SK-N-SH (cell line): Measurements from ENCODE around the gene NEMP2. TPM values are rescaled to one million over a fixed set of nuclear protein-coding genes. Genes with fewer than 3 reads are reported as not detected.
A peak's percentile ranks its signal among the peaks of the same experiment; 100 is the strongest.

Experiments used
- CTCF ChIA-PET: fragments of 300-600, 350-600 bp; formaldehyde crosslinking; extraction: SDS; loops from one replicate; lab custom pipeline; 2021; lab: Yijun Ruan, JAX
- POLR2A ChIA-PET: fragments of 350-600 bp; sonication (Branson Sonifier 250); formaldehyde crosslinking; extraction: SDS; loops from one replicate; lab custom pipeline; 2020; ENCODE audit warnings: antibody characterized with exemption, inconsistent platforms; lab: Yijun Ruan, JAX
- DNase-seq: peaks from one replicate; pipeline ENCODE4 v3.0.0; 2012
- H2AFZ ChIP-seq: fragments of 200-600 bp; sonication (generic); 2 replicates; pipeline ENCODE4 v1.8.1; 2016; ENCODE audit warnings: antibody characterized with exemption, mild to moderate bottlenecking, low read depth
- H3F3A ChIP-seq: fragments of 200-600 bp; sonication (generic); replicated peaks from 2 replicates; pipeline ENCODE3; 2016; ENCODE audit warnings: antibody characterized with exemption, mild to moderate bottlenecking; ENCODE audit not compliant: insufficient read depth
- H3K27ac ChIP-seq, 2 experiments: fragments of 200-500 bp in 1 of 2; fragments of 200-600 bp in 1 of 2; sonication (Bioruptor generic) in 1 of 2; sonication (generic), shearing (Covaris generic) in 1 of 2; 2 replicates each; pipeline versions ENCODE4 v1.5.1 to v1.6.1; 2014 to 2016; ENCODE audit warnings: low read depth in 2 of 2, inconsistent platforms in 1 of 2, low read length in 1 of 2, mild to moderate bottlenecking in 1 of 2, mixed read lengths in 1 of 2
- H3K27me3 ChIP-seq: fragments of 200-600 bp; sonication (generic), shearing (Covaris generic); 2 replicates; pipeline ENCODE4 v1.6.1; 2016; ENCODE audit warnings: mixed run types; ENCODE audit not compliant: insufficient read depth
- H3K36me3 ChIP-seq, 2 experiments: fragments of 200-500 bp in 1 of 2; fragments of 200-600 bp in 1 of 2; sonication (Bioruptor generic) in 1 of 2; sonication (generic) in 1 of 2; replicated peaks in 1 of 2; 2 replicates each; pipeline versions ENCODE3 to v1.5.1; 2014 to 2016; ENCODE audit warnings: low read length in 1 of 2, mild to moderate bottlenecking in 1 of 2; ENCODE audit not compliant: insufficient read depth in 2 of 2, control insufficient read depth in 1 of 2
- H3K4me1 ChIP-seq, 2 experiments: fragments of 200-500 bp in 1 of 2; fragments of 200-600 bp in 1 of 2; sonication (Bioruptor generic) in 1 of 2; sonication (generic), shearing (Covaris generic) in 1 of 2; 2 replicates each; pipeline versions ENCODE4 v1.5.1 to v1.6.1; 2014 to 2016; ENCODE audit warnings: low read depth in 1 of 2, low read length in 1 of 2, mixed run types in 1 of 2; ENCODE audit not compliant: insufficient read depth in 2 of 2, control insufficient read depth in 1 of 2
- H3K4me2 ChIP-seq: fragments of 200-600 bp; sonication (generic), shearing (Covaris generic); 2 replicates; pipeline ENCODE4 v1.6.1; 2017; ENCODE audit warnings: mixed run types
- H3K4me3 ChIP-seq, 2 experiments: fragments of 200-500 bp in 1 of 2; fragments of 200-600 bp in 1 of 2; sonication (Bioruptor generic) in 1 of 2; sonication (generic), shearing (Covaris generic) in 1 of 2; 2 replicates each; pipeline versions ENCODE4 v1.5.1 to v1.8.1; 2014 to 2016; ENCODE audit warnings: low read depth in 2 of 2, inconsistent platforms in 1 of 2, low read length in 1 of 2, mild to moderate bottlenecking in 1 of 2, mixed read lengths in 1 of 2, moderate library complexity in 1 of 2
- H3K79me2 ChIP-seq: fragments of 200-600 bp; sonication (generic); 2 replicates; pipeline ENCODE4 v1.8.1; 2017; ENCODE audit warnings: mild to moderate bottlenecking; ENCODE audit not compliant: insufficient read depth
- H3K9ac ChIP-seq: fragments of 200-600 bp; sonication (generic); 2 replicates; pipeline ENCODE4 v1.6.1; 2017; ENCODE audit warnings: mixed run types
- H3K9me2 ChIP-seq: fragments of 200-600 bp; sonication (generic); 2 replicates; pipeline ENCODE4 v1.6.1; 2017; ENCODE audit warnings: mixed run types
- H3K9me3 ChIP-seq: fragments of 200-600 bp; sonication (generic); 2 replicates; pipeline ENCODE4 v1.6.1; 2017; ENCODE audit warnings: mixed run types, mild to moderate bottlenecking, moderate library complexity
- H4K20me1 ChIP-seq: fragments of 200-600 bp; sonication (generic); 2 replicates; pipeline ENCODE4 v1.6.1; 2017; ENCODE audit warnings: mild to moderate bottlenecking, mixed run types; ENCODE audit not compliant: insufficient read depth
- CHD2 ChIP-seq: fragments of 150-350 bp; IDR thresholded peaks from 2 replicates; pipeline ENCODE4 v1.6.1; 2018; ENCODE audit warnings: low read length; ENCODE audit not compliant: partially characterized antibody
- EZH2phosphoT487 ChIP-seq: fragments of 200-600 bp; sonication (generic); IDR thresholded peaks from 2 replicates; pipeline ENCODE4 v1.6.1; 2017; ENCODE audit warnings: low read depth, mixed run types, mild to moderate bottlenecking, antibody characterized with exemption, moderate library complexity, borderline replicate concordance
- FOSL2 ChIP-seq: IDR thresholded peaks from 2 replicates; pipeline ENCODE4 v1.4.0; 2012; ENCODE audit warnings: low read depth, mild to moderate bottlenecking, moderate library complexity, borderline replicate concordance
- FOXJ3 ChIP-seq: sonication (generic); formaldehyde crosslinking; IDR thresholded peaks from 2 replicates; pipeline ENCODE4 v1.5.1; 2020; ENCODE audit warnings: mild to moderate bottlenecking, missing genetic modification reagents
- GABPA ChIP-seq: IDR thresholded peaks from 2 replicates; pipeline ENCODE4 v1.4.0; 2012; ENCODE audit warnings: low read depth, mild to moderate bottlenecking
- GATA2 ChIP-seq: sonication (generic); formaldehyde crosslinking; IDR thresholded peaks from 2 replicates; pipeline ENCODE4 v1.5.0; 2020; ENCODE audit warnings: mild to moderate bottlenecking, missing genetic modification reagents
- JUND ChIP-seq: IDR thresholded peaks from 2 replicates; pipeline ENCODE4 v1.4.0; 2012
- MXI1 ChIP-seq: IDR thresholded peaks from 2 replicates; pipeline ENCODE4 v1.6.1; 2012; ENCODE audit warnings: mild to moderate bottlenecking, low read depth, low read length, improper control_type of control experiment
- NFIC ChIP-seq: IDR thresholded peaks from 2 replicates; pipeline ENCODE4 v1.4.0; 2012; ENCODE audit warnings: borderline replicate concordance
- NRF1 ChIP-seq: IDR thresholded peaks from 2 replicates; pipeline ENCODE4 v1.6.1; 2012; ENCODE audit warnings: low read depth, mild to moderate bottlenecking, low read length
- POLR2AphosphoS5 ChIP-seq: IDR thresholded peaks from 2 replicates; pipeline ENCODE4 v1.6.1; 2012; ENCODE audit warnings: low read depth, low read length
- RAD21 ChIP-seq: IDR thresholded peaks from 2 replicates; pipeline ENCODE4 v1.6.1; 2012; ENCODE audit warnings: mild to moderate bottlenecking, low read length
- RFX5 ChIP-seq: IDR thresholded peaks from 2 replicates; pipeline ENCODE4 v1.6.1; 2012; ENCODE audit warnings: mild to moderate bottlenecking, improper control_type of control experiment, low read length
- RXRA ChIP-seq: IDR thresholded peaks from 2 replicates; pipeline ENCODE4 v1.4.0; 2012; ENCODE audit warnings: low read depth, mild to moderate bottlenecking, borderline replicate concordance
- SIN3A ChIP-seq: IDR thresholded peaks from 2 replicates; pipeline ENCODE4 v1.6.1; 2012; ENCODE audit warnings: low read depth, mild to moderate bottlenecking, low read length, moderate library complexity, borderline replicate concordance
- TAF1 ChIP-seq: IDR thresholded peaks from 2 replicates; pipeline ENCODE4 v1.6.1; 2012; ENCODE audit warnings: low read depth, mild to moderate bottlenecking, low read length, moderate library complexity, borderline replicate concordance
- TEAD4 ChIP-seq: IDR thresholded peaks from 2 replicates; pipeline ENCODE4 v1.4.0; 2012; ENCODE audit warnings: mild to moderate bottlenecking, borderline replicate concordance; ENCODE audit not compliant: insufficient read depth
- WGBS: methylation state at CpG from one replicate; pipeline ENCODE4 v1.1.6; 2017; ENCODE audit warnings: low lambda C conversion rate; 5-methylcytosine and 5-hydroxymethylcytosine counted together
- polyA plus RNA-seq, 3 experiments: library from polyadenylated mRNA; depleted of rRNA; stranded (reverse); fragments of >200 nt; gene quantifications; 2 replicates each; pipeline ENCODE4 v1.2.3, GENCODE V29; 2012
- TF ChIP-seq, protein P1 (sequence below): IDR thresholded peaks from 2 replicates; pipeline ENCODE4 v1.4.0; 2012; ENCODE audit warnings: low read depth, borderline replicate concordance
- TF ChIP-seq, protein P2 (sequence below): fragments of 200-600 bp; sonication (generic); IDR thresholded peaks from 2 replicates; pipeline ENCODE4 v1.6.1; 2017; ENCODE audit warnings: antibody characterized with exemption, mild to moderate bottlenecking, moderate library complexity
- TF ChIP-seq, protein P3 (sequence below): fragments of 150-350 bp; IDR thresholded peaks from 2 replicates; pipeline ENCODE4 v1.6.1; 2016; ENCODE audit warnings: mild to moderate bottlenecking, low read depth, low read length

Gene NEMP2
- polyA plus RNA-seq, 1 of the 3 experiments (the other 2 are of a cell fraction), result 2.0 TPM

DNA sequence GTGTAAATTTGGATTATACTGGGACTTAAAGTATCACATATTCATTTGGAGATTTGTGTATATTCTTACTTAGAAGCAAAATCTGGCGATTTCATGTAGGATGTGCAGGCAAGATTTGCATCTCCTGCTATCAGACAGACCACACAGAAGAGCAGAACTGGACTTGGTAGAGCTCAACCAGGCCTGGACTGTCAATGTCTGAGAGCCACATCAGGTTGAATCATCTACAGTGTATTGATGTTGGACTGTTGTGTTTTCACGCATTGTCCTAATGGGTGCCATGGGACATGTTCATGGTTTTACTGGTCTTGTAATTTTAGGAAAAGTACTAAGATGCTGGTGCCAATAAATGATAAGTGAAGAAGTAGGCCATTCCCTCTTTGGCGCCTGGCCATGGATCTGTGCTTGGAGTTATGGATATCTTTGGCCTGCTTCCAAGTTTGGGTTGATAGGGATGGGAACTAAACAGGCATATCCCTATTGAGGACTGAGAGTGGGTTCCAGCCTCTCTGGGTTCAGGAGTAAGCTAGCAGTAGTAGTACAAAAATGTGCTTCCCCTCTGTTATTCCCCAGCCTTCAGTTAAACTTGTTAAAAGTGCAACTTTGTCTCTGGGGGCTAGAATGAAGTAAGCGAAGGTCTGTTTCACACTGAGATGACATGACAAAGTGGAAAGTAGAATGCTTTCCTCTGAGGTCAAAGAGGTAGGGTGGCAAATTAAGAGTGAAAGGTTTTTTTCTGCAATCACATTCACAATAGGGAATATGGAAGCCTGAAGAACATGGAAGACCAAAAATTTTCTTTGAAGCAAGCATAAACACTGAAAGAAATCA is 49.2 kb upstream of the NEMP2 start:
- no peaks in the 10 kb centered on the region for H3F3A ChIP-seq
- no peak overlapping the region for H3K27ac ChIP-seq
- no peaks in the 10 kb centered on the region for H3K27me3 ChIP-seq
- H3K4me2 ChIP-seq, result no peak overlapping the region
- no peaks in the 10 kb centered on the region for H4K20me1 ChIP-seq
- no peaks in the 10 kb centered on the region for H3K36me3 ChIP-seq
- ChIA-PET CTCF (interaction anchor here (0.6 kb wide), 1 partner anchor 820 kb away, joined by 3 read pairs; no protein-coding TSS in a partner anchor), POLR2A (no interaction called here)
- H3K9me2 ChIP-seq, result no peaks in the 10 kb centered on the region
- no peaks in the 10 kb centered on the region for H3K79me2 ChIP-seq
- no peak overlapping the region for H3K9ac ChIP-seq
- DNase-seq, result peak; percentile 33
- no peaks in the 10 kb centered on the region for H3K9me3 ChIP-seq
- H2AFZ ChIP-seq, result no peak overlapping the region
- TF ChIP-seq TEAD4, result no peak
- TF ChIP-seq RAD21, result no peak
- no peak for TF ChIP-seq POLR2AphosphoS5
- peak; percentile 16; the same call in 1 of the 2 replicates for TF ChIP-seq NFIC
- no peak for TF ChIP-seq RFX5
- H3K4me3 ChIP-seq, result no peak overlapping the region
- H3K4me1 ChIP-seq, result peaks cover 0 to 9% of the 10 kb centered on the region in 2 experiments; a peak in 1 of 4 replicates
- 76% methylated on average over 4 of the region's 4 CpGs for WGBS

GRCh38 chr2:190582736-190583506 is 48.4 kb upstream of the NEMP2 start:
- DNase-seq, result no peak
- H3K9ac ChIP-seq, result no peak overlapping the region
- ChIA-PET POLR2A (no interaction called here), CTCF (interaction anchor here (0.6 to 1.1 kb wide), 2 partner anchors 9 to 820 kb away, joined by 3 read pairs; no protein-coding TSS in a partner anchor)
- no peaks in the 10 kb centered on the region for H3K9me3 ChIP-seq
- H3F3A ChIP-seq, result no peaks in the 10 kb centered on the region
- no peaks in the 10 kb centered on the region for H3K9me2 ChIP-seq
- H3K79me2 ChIP-seq, result no peaks in the 10 kb centered on the region
- no peak overlapping the region for H3K4me2 ChIP-seq
- WGBS, result 86% methylated on average over 6 of the region's 6 CpGs
- H3K36me3 ChIP-seq, result no peaks in the 10 kb centered on the region
- no peak overlapping the region for H2AFZ ChIP-seq
- H4K20me1 ChIP-seq, result no peaks in the 10 kb centered on the region
- H3K27ac ChIP-seq, result no peak overlapping the region
- H3K4me1 ChIP-seq, result peaks cover 0 to 9% of the 10 kb centered on the region in 2 experiments; a peak in 1 of 4 replicates
- no peaks in the 10 kb centered on the region for H3K27me3 ChIP-seq
- H3K4me3 ChIP-seq, result no peak overlapping the region
- TF ChIP-seq RXRA (no peak), FOXJ3 (CRISPR knock-in tag) (no peak), JUND (no peak), GABPA (no peak), MXI1 (no peak), SIN3A (no peak), NRF1 (no peak), CHD2 (no peak), TEAD4 (no peak), TAF1 (no peak), GATA2 (no peak), EZH2phosphoT487 (no peak), FOSL2 (no peak)
- TF ChIP-seq, protein P1, sequence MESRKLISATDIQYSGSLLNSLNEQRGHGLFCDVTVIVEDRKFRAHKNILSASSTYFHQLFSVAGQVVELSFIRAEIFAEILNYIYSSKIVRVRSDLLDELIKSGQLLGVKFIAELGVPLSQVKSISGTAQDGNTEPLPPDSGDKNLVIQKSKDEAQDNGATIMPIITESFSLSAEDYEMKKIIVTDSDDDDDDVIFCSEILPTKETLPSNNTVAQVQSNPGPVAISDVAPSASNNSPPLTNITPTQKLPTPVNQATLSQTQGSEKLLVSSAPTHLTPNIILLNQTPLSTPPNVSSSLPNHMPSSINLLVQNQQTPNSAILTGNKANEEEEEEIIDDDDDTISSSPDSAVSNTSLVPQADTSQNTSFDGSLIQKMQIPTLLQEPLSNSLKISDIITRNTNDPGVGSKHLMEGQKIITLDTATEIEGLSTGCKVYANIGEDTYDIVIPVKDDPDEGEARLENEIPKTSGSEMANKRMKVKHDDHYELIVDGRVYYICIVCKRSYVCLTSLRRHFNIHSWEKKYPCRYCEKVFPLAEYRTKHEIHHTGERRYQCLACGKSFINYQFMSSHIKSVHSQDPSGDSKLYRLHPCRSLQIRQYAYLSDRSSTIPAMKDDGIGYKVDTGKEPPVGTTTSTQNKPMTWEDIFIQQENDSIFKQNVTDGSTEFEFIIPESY, result no peak
- TF ChIP-seq, protein P2, sequence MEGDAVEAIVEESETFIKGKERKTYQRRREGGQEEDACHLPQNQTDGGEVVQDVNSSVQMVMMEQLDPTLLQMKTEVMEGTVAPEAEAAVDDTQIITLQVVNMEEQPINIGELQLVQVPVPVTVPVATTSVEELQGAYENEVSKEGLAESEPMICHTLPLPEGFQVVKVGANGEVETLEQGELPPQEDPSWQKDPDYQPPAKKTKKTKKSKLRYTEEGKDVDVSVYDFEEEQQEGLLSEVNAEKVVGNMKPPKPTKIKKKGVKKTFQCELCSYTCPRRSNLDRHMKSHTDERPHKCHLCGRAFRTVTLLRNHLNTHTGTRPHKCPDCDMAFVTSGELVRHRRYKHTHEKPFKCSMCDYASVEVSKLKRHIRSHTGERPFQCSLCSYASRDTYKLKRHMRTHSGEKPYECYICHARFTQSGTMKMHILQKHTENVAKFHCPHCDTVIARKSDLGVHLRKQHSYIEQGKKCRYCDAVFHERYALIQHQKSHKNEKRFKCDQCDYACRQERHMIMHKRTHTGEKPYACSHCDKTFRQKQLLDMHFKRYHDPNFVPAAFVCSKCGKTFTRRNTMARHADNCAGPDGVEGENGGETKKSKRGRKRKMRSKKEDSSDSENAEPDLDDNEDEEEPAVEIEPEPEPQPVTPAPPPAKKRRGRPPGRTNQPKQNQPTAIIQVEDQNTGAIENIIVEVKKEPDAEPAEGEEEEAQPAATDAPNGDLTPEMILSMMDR, result no peak
- TF ChIP-seq, protein P3, sequence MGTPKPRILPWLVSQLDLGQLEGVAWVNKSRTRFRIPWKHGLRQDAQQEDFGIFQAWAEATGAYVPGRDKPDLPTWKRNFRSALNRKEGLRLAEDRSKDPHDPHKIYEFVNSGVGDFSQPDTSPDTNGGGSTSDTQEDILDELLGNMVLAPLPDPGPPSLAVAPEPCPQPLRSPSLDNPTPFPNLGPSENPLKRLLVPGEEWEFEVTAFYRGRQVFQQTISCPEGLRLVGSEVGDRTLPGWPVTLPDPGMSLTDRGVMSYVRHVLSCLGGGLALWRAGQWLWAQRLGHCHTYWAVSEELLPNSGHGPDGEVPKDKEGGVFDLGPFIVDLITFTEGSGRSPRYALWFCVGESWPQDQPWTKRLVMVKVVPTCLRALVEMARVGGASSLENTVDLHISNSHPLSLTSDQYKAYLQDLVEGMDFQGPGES, result no peak
